Activated T-cell treated with anti-CD3 and anti-CD28 coated beads, Interleukin-2, amount 50 U/mL, for 48 hours (primary cell): ENCODE results near the gene PSMC1.

Experiments
- DNase-seq, 2 experiments: peaks; one replicate each; pipeline ENCODE4 v3.0.0-alpha.2; 2020

PSMC1 gene

GRCh38 chr14:90302529-90303303, 46.4 kb downstream of the PSMC1 start:
- DNase-seq = no peak

- no peak for DNase-seq
Observed at GRCh38 chr14:90303473-90303872, 47.1 kb downstream of the PSMC1 start.

DNA sequence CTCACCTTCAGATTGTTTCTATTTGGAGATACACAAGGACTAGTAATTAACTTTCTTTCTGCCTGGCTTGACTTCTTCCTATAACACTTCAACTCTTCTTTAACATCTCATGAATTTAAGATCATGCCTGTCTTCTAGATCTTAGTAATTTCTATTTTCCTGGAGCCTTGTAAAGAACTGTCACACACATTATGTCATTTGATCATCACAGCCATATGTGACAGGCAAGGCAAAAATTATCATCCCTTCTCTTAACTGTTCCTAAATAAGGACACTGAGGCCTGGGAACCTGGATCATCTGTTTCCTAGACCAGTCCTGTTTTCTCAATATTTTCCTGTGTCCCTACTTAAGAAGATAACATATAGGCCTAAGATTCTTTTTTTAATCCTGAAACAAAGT, 48.1 kb downstream of the PSMC1 start:
- no peak for DNase-seq

- DNase-seq = no peak
Observed at GRCh38 chr14:90305176-90305601, 48.8 kb downstream of the PSMC1 start.

DNA sequence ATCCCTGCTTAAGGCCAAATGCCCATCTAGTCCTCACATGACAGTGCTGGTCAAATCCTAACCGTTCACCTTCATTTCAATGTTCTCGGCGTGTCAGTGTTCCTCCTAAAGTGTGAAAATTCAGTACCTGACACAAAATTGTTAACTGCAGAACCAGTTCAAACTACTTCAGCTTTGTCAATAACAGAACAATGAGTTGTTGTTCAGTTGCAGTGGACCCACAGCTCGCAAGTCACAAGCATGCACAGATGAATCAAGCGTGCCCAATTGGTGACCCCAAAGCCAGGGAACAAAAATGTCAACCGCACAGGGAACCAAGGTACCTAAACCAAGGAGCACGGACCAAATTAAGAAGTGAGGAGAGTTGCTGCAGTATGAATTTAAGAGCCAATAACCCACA, 52.2 kb downstream of the PSMC1 start:
- DNase-seq = no peak

DNA sequence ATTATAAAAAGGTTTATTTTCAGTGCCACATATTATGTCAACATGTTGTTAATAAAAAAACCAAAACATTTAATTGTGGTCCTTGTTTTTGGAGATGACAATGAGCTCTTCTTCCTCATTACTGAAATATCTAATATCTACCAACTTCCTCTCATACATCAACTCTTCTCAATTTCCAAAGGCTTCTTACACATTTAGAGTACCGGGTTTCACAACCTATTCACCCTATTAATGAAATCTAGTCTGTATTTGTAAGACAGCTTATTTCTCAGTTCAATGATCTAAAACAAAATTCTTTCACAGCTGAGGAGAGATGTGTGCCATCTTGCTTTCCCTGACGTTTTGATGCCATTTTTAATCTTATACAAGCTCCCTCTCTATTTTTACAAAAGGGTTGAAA, 60.9 kb downstream of the PSMC1 start:
- DNase-seq = no peak

GRCh38 chr14:90318016-90318415, 61.7 kb downstream of the PSMC1 start:
- DNase-seq = no peak

DNA sequence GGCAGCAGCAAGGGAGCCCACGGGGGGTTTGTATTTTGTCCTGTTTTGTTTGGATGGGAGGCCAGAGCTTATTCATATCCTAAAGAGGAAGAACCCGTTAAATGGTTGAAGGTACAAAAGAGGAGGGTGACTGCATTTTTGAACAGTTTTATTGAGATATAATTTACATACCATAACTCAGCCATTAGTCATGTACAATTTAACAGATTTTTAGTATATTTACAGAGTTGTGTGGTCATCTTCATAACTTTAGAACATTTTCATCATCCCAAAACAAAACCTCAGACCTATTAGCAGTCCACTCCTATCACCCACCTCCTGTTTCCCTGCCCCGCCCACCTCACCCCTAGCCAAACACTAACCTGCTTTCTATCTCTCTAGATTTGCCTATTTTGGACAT, 62.8 kb downstream of the PSMC1 start:
- no peak for DNase-seq

DNA sequence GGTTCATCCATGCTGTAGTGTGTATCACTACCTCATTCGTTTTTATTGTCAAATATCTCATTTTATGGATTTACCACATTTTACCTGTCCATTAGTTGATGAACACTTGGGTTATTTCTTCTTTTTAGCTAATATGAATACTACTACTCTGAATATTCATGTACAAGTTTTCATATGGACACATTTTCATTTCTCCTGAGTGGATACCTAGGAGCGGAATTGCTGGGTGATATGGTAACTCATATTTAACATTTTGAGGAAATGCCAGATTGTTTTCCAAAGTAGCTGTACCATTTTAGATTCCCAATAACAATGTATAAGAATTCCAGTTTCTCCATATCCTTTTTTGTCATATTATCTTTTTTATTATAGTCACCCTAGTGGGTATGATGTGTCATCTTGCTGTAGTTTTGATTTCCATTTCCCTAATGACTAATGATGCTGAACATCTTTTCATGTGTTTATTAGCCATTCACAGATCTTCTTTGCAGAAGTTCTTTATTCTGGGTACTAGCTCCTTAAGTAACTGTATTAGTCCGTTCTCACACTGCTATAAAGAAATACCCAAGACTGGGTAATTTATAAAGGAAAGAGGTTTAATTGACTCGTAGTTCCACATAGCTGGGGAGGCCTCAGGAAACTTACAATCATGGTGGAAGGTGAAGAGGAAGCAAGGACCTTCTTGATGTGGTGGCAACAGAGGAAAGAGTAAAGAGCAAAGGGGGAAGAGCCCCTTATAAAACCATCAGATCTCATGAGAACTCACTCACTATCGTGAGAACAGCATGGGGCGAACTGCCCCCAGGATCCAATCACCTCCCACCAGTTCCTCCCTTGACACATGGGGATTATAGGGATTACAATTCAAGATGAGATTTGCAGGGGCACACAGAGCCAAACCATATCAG, 63.5 kb downstream of the PSMC1 start:
- no peak for DNase-seq

- DNase-seq = no peak
Observed at GRCh38 chr14:90321891-90322290, 65.5 kb downstream of the PSMC1 start.
